Smooth muscle cell (in vitro differentiated cells): Measurements from ENCODE around the gene DDX31. TPM values are rescaled to one million over a fixed set of nuclear protein-coding genes. Genes with fewer than 3 reads are reported as not detected.

Source experiments
- DNase-seq: peaks from one replicate; lab custom pipeline; 2025; ENCODE audit not compliant: unreplicated experiment; lab: John Stamatoyannopoulos, UW
- H2AFZ ChIP-seq: fragments of 200-600 bp; sonication (generic); 2 replicates; pipeline ENCODE4 v1.6.0; 2016; ENCODE audit warnings: antibody characterized with exemption, low read depth, mild to moderate bottlenecking
- H3F3A ChIP-seq: fragments of 200-600 bp; sonication (generic); 2 replicates; pipeline ENCODE4 v1.6.0; 2017; ENCODE audit warnings: antibody characterized with exemption, low read depth
- H3K27ac ChIP-seq: fragments of 200-600 bp; sonication (generic); 2 replicates; pipeline ENCODE4 v1.5.1; 2016; ENCODE audit warnings: low read depth, mild to moderate bottlenecking
- H3K27me3 ChIP-seq: fragments of 200-600 bp; sonication (generic); 2 replicates; pipeline ENCODE4 v1.6.1; 2016; ENCODE audit warnings: low read depth, mild to moderate bottlenecking
- H3K36me3 ChIP-seq: fragments of 200-600 bp; sonication (generic); 2 replicates; pipeline ENCODE4 v1.5.1; 2016; ENCODE audit warnings: low read depth
- H3K4me1 ChIP-seq: fragments of 200-600 bp; sonication (generic); 2 replicates; pipeline ENCODE4 v1.5.1; 2016; ENCODE audit warnings: low read depth
- H3K4me2 ChIP-seq: fragments of 200-600 bp; sonication (generic); 2 replicates; pipeline ENCODE4 v1.6.0; 2016; ENCODE audit warnings: mild to moderate bottlenecking
- H3K4me3 ChIP-seq: fragments of 200-600 bp; sonication (generic); 2 replicates; pipeline ENCODE4 v1.5.1; 2016; ENCODE audit warnings: mild to moderate bottlenecking
- H3K79me2 ChIP-seq: fragments of 200-600 bp; sonication (generic); 2 replicates; pipeline ENCODE4 v1.6.0; 2016; ENCODE audit warnings: low read depth, mild to moderate bottlenecking
- H3K9ac ChIP-seq: fragments of 200-600 bp; sonication (generic); 2 replicates; pipeline ENCODE4 v1.6.0; 2016; ENCODE audit warnings: low read depth
- H3K9me3 ChIP-seq: fragments of 200-600 bp; sonication (generic); replicated peaks from 2 replicates; pipeline ENCODE4 v1.5.1; 2016; ENCODE audit warnings: low read depth
- H4K20me1 ChIP-seq: fragments of 200-600 bp; sonication (generic); 2 replicates; pipeline ENCODE4 v1.6.0; 2016; ENCODE audit warnings: low read depth
- WGBS: methylation state at CpG from one replicate; pipeline ENCODE4 v1.1.7; 2016; ENCODE audit warnings: low lambda C conversion rate; 5-methylcytosine and 5-hydroxymethylcytosine counted together
- polyA plus RNA-seq: library from polyadenylated mRNA; unstranded; fragments of >200 nt; fragmentation: Nextera tagmentation; extraction: Ambion mirVana; gene quantifications from 2 replicates; pipeline ENCODE4 v1.2.1, GENCODE V29; 2016
- total RNA-seq: library from RNA; depleted of rRNA; stranded (reverse); fragments of >200 nt; gene quantifications from 2 replicates; pipeline ENCODE4 v1.2.3, GENCODE V29; 2014
- TF ChIP-seq, protein P1 (sequence below): fragments of 200-600 bp; sonication (generic); IDR thresholded peaks from 2 replicates; pipeline ENCODE4 v1.5.1; 2017; ENCODE audit warnings: borderline replicate concordance, mild to moderate bottlenecking, antibody characterized with exemption; ENCODE audit not compliant: insufficient read depth, poor library complexity, severe bottlenecking

The DDX31 gene
- total and polyA plus RNA-seq, 2 experiments from 2014 or later, result 5.9 to 11.9 TPM

DNA sequence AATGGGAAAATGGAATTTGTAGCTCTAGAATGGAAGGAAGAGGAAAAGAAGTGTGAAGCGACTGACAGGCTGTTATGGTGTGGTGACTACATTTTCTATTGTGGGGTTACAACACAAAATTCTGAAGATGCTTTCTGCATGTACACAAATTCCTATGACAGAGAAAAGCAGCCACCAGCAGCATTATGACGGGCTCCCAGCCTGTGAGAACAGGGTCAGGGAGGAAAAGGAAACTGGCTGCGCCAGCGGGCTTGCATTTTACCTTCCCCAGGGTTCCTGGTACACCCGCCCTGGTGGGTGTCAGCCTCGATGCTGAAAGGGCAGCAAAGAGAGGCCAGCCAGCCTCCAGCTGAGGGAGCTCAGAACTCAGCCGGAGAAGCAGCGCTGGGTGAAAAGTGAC lies 41.0 kb downstream of the DDX31 start:
- no peak for DNase-seq
- Histone ChIP-seq H3K27me3 (no peaks in the 10 kb centered on the region), H3K9me3 (no peaks in the 10 kb centered on the region), H3K4me1 (no peaks in the 10 kb centered on the region), H3K4me3 (no peak overlapping the region), H4K20me1 (no peaks in the 10 kb centered on the region), H2AFZ (no peak overlapping the region), H3K9ac (no peak overlapping the region), H3K27ac (no peak overlapping the region), H3K79me2 (no peaks in the 10 kb centered on the region), H3K36me3 (peaks cover 5% of the 10 kb centered on the region), H3K4me2 (no peak overlapping the region), H3F3A (no peaks in the 10 kb centered on the region)
- 92% methylated on average over 8 of the region's 8 CpGs for WGBS
- TF ChIP-seq, protein P1, sequence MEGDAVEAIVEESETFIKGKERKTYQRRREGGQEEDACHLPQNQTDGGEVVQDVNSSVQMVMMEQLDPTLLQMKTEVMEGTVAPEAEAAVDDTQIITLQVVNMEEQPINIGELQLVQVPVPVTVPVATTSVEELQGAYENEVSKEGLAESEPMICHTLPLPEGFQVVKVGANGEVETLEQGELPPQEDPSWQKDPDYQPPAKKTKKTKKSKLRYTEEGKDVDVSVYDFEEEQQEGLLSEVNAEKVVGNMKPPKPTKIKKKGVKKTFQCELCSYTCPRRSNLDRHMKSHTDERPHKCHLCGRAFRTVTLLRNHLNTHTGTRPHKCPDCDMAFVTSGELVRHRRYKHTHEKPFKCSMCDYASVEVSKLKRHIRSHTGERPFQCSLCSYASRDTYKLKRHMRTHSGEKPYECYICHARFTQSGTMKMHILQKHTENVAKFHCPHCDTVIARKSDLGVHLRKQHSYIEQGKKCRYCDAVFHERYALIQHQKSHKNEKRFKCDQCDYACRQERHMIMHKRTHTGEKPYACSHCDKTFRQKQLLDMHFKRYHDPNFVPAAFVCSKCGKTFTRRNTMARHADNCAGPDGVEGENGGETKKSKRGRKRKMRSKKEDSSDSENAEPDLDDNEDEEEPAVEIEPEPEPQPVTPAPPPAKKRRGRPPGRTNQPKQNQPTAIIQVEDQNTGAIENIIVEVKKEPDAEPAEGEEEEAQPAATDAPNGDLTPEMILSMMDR, result no peak

DNA sequence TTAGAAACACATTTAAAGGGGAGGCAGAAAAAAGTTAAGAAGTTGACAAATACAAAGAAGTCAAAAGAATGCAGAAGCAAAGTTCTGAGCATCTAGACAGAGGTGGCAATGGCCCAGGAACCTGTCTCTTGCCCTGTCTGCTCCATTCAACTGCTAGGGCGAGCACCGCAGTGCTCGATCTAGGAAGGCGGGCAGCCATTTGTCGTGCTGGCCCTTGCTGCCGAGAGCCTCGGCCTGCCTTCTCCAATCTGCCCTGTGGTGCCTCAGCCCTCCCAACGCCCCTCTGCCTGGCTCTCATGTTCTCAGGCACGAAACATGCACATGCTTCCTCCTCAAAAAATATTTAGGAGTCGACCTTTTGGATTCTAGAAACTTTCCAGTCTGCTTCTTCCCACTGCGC lies 42.2 kb downstream of the DDX31 start:
- Histone ChIP-seq H3K27me3 (no peaks in the 10 kb centered on the region), H3K27ac (no peak overlapping the region), H3K4me2 (no peak overlapping the region), H4K20me1 (peaks cover under 1% of the 10 kb centered on the region), H3K9ac (no peak overlapping the region), H3K9me3 (no peaks in the 10 kb centered on the region), H3K4me1 (no peaks in the 10 kb centered on the region), H3K36me3 (peaks cover 5% of the 10 kb centered on the region), H3F3A (no peaks in the 10 kb centered on the region), H3K4me3 (no peak overlapping the region), H2AFZ (no peak overlapping the region), H3K79me2 (no peaks in the 10 kb centered on the region)
- 97% methylated on average over 11 of the region's 11 CpGs for WGBS
- DNase-seq, result no peak
- TF ChIP-seq, protein P1, result no peak

DNA sequence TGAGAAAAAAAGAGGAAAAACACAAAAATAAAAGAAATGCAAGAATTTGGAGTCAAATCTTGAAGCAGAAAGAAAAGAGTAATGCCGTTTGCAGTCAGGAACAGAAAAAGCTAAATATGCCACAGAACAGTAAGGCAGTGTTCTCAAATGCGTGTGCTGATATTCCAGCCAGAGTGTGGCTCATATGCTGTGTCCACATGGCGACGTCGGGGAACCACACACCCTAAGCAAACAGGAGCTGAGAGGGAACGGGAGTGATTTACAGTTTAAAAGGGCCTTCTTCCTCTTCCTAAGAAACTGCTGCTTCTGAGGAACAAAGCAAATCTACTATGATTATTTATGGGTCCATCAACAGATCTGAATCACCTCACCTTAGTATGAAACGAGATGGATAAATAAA lies 42.7 kb downstream of the DDX31 start:
- H3K27ac ChIP-seq, result no peak overlapping the region
- H3K9me3 ChIP-seq, result no peaks in the 10 kb centered on the region
- no peak overlapping the region for H3K4me2 ChIP-seq
- H3K4me1 ChIP-seq, result no peaks in the 10 kb centered on the region
- peaks cover 5% of the 10 kb centered on the region for H3K36me3 ChIP-seq
- DNase-seq, result no peak
- H2AFZ ChIP-seq, result no peak overlapping the region
- TF ChIP-seq, protein P1, result no peak
- H3K4me3 ChIP-seq, result no peak overlapping the region
- WGBS, result 90% methylated on average over 7 of the region's 7 CpGs
- no peak overlapping the region for H3K9ac ChIP-seq
- no peaks in the 10 kb centered on the region for H3K79me2 ChIP-seq
- peaks cover under 1% of the 10 kb centered on the region for H3F3A ChIP-seq
- no peaks in the 10 kb centered on the region for H3K27me3 ChIP-seq
- peaks cover 5% of the 10 kb centered on the region for H4K20me1 ChIP-seq

DNA sequence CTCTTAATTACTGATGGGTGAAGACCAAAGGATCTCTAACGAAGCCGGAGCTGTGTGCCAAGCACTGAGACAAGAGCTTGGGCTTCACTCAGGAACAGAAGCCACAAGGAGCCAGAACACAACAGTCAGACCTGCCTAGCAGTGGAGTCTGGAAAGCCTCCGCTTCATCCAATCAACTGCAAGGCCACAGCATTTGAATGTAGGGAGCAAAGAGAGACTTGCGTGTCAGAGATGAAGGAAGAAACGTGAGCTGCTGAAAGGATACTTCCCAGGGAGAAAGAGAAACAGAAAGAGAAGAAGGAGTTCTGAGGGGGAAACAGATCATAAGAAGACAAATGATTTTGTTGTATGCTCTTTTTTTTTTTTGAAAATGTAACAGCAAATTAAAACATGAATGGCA lies 43.5 kb downstream of the DDX31 start:
- Histone ChIP-seq H3K27ac (no peak overlapping the region), H3K9ac (no peak overlapping the region)
- 96% methylated on average over 5 of the region's 5 CpGs for WGBS

More for the DNA sequence above, 43.5 kb downstream of the DDX31 start:
- peaks cover 2% of the 10 kb centered on the region for H3F3A ChIP-seq
- H3K79me2 ChIP-seq, result no peaks in the 10 kb centered on the region
- H3K9me3 ChIP-seq, result no peaks in the 10 kb centered on the region
- no peak overlapping the region for H3K4me3 ChIP-seq
- no peaks in the 10 kb centered on the region for H3K4me1 ChIP-seq
- peaks cover 7% of the 10 kb centered on the region for H4K20me1 ChIP-seq
- H2AFZ ChIP-seq, result no peak overlapping the region
- H3K27me3 ChIP-seq, result no peaks in the 10 kb centered on the region
- TF ChIP-seq, protein P1, result no peak
- DNase-seq, result no peak
- peaks cover 5% of the 10 kb centered on the region for H3K36me3 ChIP-seq
- no peak overlapping the region for H3K4me2 ChIP-seq
